ENCODE data around the gene KIF18A. TPM values are rescaled to one million over a fixed set of nuclear protein-coding genes. Genes with fewer than 3 reads are reported as not detected.
"Not testable (repeated sequence)": the region's sequence is repeated elsewhere in the genome, so short reads cannot be mapped to it uniquely, and the experiment has no call there.

The KIF18A gene
- total RNA-seq, 2 experiments from 2014 or later = 36.4 to 42.3 TPM

DNA sequence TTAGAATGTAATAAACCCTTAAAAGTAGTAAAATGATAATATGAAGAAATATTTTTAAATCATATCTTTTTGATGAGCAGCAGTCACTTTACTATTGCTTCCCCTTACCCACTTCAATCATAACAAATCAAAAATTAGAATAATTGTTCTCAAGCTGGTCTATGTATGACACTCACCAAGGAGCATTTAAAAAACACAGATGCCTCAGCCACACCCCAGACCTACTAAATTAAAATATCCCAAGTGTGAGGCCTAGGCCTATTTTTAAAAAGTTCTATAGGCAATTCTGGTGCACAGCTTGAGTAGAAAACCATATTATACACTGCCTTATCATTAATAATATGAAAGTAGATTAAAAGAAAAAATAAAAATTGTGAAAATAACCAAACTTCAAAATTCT, 15.2 kb downstream of the KIF18A start:
- TF ChIP-seq EZH2phosphoT487 (IDR thresholded peaks at IDR 0.05; ENCODE audit: borderline replicate concordance, low read depth, low read length) = no peak
- TF ChIP-seq, protein P1, sequence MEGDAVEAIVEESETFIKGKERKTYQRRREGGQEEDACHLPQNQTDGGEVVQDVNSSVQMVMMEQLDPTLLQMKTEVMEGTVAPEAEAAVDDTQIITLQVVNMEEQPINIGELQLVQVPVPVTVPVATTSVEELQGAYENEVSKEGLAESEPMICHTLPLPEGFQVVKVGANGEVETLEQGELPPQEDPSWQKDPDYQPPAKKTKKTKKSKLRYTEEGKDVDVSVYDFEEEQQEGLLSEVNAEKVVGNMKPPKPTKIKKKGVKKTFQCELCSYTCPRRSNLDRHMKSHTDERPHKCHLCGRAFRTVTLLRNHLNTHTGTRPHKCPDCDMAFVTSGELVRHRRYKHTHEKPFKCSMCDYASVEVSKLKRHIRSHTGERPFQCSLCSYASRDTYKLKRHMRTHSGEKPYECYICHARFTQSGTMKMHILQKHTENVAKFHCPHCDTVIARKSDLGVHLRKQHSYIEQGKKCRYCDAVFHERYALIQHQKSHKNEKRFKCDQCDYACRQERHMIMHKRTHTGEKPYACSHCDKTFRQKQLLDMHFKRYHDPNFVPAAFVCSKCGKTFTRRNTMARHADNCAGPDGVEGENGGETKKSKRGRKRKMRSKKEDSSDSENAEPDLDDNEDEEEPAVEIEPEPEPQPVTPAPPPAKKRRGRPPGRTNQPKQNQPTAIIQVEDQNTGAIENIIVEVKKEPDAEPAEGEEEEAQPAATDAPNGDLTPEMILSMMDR (conservative IDR thresholded peaks at IDR 0.05; ENCODE audit: low read length) = no peak
- Histone ChIP-seq H2AFZ (ENCODE audit: low read length) (no peak overlapping the region), H3K4me3 (ENCODE audit: low read depth, low read length, poor library complexity, severe bottlenecking) (no peak overlapping the region), H3K4me2 (ENCODE audit: low read length) (no peak overlapping the region), H3K79me2 (ENCODE audit: insufficient read depth, low read depth, low read length) (peaks cover 60% of the 10 kb centered on the region), H3K9me3 (ENCODE audit: low read length) (no peaks in the 10 kb centered on the region), H3K36me3 (ENCODE audit: insufficient read depth, low read length) (peaks cover 97% of the 10 kb centered on the region), H3K4me1 (ENCODE audit: insufficient read depth, low read length, poor library complexity, severe bottlenecking) (no peaks in the 10 kb centered on the region), H4K20me1 (ENCODE audit: insufficient read depth, low read length) (peaks cover 10% of the 10 kb centered on the region; the same call in 1 of the 2 replicates), H3K27ac (ENCODE audit: low read depth, low read length, poor library complexity, severe bottlenecking) (no peak overlapping the region), H3K9me2 (ENCODE audit: insufficient read depth, low read length) (no peaks in the 10 kb centered on the region)
- intact Hi-C loops (cut with micrococcal nuclease; ENCODE audit: unreplicated experiment) = no loop called here
- no TSS peak for BruUV-seq (replicated peaks)
- DNase-seq (ENCODE audit: low spot score) = no peak
- POLR2A ChIA-PET = interaction anchor here (4.4 kb wide), 1 partner anchor 14 kb away, joined by 28 read pairs; the partner anchor contains the start of genes KIF18A and METTL15
- CTCF ChIA-PET (ENCODE audit: unreplicated experiment) = no interaction called here

DNA sequence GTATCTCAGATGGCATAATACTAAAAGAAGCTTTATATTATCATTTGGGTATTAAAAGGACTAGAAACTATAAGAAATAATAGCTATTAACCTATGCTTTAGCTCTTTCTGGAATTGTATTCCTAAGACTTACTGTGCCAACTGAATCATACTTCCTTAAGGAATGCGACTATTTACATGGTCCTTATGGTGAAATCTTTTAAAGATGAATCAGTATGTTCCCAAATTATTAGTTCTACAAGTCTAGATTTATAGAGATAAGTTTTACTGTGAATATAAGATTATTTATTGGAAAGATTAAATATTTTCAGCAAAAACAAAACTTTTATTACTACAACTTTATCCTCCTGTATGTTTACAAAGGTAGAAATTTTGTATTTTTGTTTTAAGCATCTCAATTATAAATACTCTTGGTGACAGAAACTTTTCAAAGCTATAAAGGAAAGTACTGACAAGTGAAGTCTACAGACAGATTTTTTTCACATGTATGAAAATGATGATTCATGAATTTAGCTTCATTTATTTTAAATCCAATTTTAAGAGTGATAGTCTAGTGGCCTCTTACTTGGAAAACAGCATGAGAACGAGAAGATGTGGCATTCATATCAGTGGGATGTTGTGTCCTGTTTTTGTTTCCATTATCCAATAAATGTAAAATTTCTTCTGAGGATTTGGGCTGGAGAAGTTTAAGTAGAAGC, 17.8 kb downstream of the KIF18A start:
- H3K4me2 ChIP-seq (ENCODE audit: low read length) = no peak overlapping the region
- H3K4me3 ChIP-seq (ENCODE audit: low read depth, low read length, poor library complexity, severe bottlenecking) = no peak overlapping the region
- intact Hi-C loops (cut with micrococcal nuclease; ENCODE audit: unreplicated experiment) = no loop called here
- peaks cover 95% of the 10 kb centered on the region for H3K36me3 ChIP-seq (ENCODE audit: insufficient read depth, low read length)
- DNase-seq (ENCODE audit: low spot score) = no peak
- POLR2A ChIA-PET = interaction anchor here (0.7 to 4.4 kb wide), 5 partner anchors 10 to 19 kb away, joined by 3 to 28 read pairs (median 4); partner anchors contain the start of genes KIF18A and METTL15
- CTCF ChIA-PET (ENCODE audit: unreplicated experiment) = no interaction called here
- no peak overlapping the region for H3K27ac ChIP-seq (ENCODE audit: low read depth, low read length, poor library complexity, severe bottlenecking)
- H3K79me2 ChIP-seq (ENCODE audit: insufficient read depth, low read depth, low read length) = peaks cover 40% of the 10 kb centered on the region
- no peaks in the 10 kb centered on the region for H3K9me2 ChIP-seq (ENCODE audit: insufficient read depth, low read length)
- BruUV-seq (replicated peaks) = no TSS peak
- no peak overlapping the region for H2AFZ ChIP-seq (ENCODE audit: low read length)
- TF ChIP-seq, protein P1 (conservative IDR thresholded peaks at IDR 0.05; ENCODE audit: low read length) = no peak
- TF ChIP-seq EZH2phosphoT487 (IDR thresholded peaks at IDR 0.05; ENCODE audit: borderline replicate concordance, low read depth, low read length) = no peak
- H3K4me1 ChIP-seq (ENCODE audit: insufficient read depth, low read length, poor library complexity, severe bottlenecking) = peaks cover 7% of the 10 kb centered on the region
- H3K9me3 ChIP-seq (ENCODE audit: low read length) = no peaks in the 10 kb centered on the region
- peaks cover 8% of the 10 kb centered on the region; the same call in 1 of the 2 replicates for H4K20me1 ChIP-seq (ENCODE audit: insufficient read depth, low read length)

DNA sequence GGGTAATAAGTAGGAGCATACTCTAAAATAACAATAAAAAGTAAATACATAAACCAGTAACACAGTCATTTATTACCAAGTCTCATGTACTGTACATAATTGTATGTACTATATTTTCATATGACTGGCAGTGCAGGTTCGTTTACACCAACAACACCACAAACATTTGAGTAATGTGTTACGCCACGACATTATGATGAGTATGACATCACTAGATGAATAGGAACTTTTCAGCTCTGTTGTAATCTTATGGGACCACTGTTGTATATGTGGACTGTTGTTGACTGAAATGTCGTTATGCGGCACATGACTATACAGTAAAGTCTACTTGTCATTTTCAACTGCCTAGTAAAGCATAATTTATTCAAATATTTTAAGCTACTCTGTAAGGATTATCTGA, 18.6 kb downstream of the KIF18A start:
- Histone ChIP-seq H3K9me3 (ENCODE audit: low read length) (no peaks in the 10 kb centered on the region), H3K4me2 (ENCODE audit: low read length) (no peak overlapping the region), H2AFZ (ENCODE audit: low read length) (no peak overlapping the region), H3K4me1 (ENCODE audit: insufficient read depth, low read length, poor library complexity, severe bottlenecking) (peaks cover 7% of the 10 kb centered on the region), H3K9me2 (ENCODE audit: insufficient read depth, low read length) (no peaks in the 10 kb centered on the region), H4K20me1 (ENCODE audit: insufficient read depth, low read length) (no peaks in the 10 kb centered on the region), H3K27ac (ENCODE audit: low read depth, low read length, poor library complexity, severe bottlenecking) (no peak overlapping the region), H3K4me3 (ENCODE audit: low read depth, low read length, poor library complexity, severe bottlenecking) (no peak overlapping the region), H3K79me2 (ENCODE audit: insufficient read depth, low read depth, low read length) (peaks cover 32% of the 10 kb centered on the region), H3K36me3 (ENCODE audit: insufficient read depth, low read length) (peaks cover 95% of the 10 kb centered on the region)
- BruUV-seq (replicated peaks) = no TSS peak
- DNase-seq (ENCODE audit: low spot score) = no peak
- intact Hi-C loops (cut with micrococcal nuclease; ENCODE audit: unreplicated experiment) = no loop called here
- ChIA-PET POLR2A (interaction anchor here (1.0 to 4.4 kb wide), 4 partner anchors 8 to 17 kb away, joined by 3 to 28 read pairs (median 5); partner anchors contain the start of genes KIF18A and METTL15), CTCF (ENCODE audit: unreplicated experiment) (no interaction called here)
- no peak for TF ChIP-seq EZH2phosphoT487 (IDR thresholded peaks at IDR 0.05; ENCODE audit: borderline replicate concordance, low read depth, low read length)
- TF ChIP-seq, protein P1 (conservative IDR thresholded peaks at IDR 0.05; ENCODE audit: low read length) = no peak

DNA sequence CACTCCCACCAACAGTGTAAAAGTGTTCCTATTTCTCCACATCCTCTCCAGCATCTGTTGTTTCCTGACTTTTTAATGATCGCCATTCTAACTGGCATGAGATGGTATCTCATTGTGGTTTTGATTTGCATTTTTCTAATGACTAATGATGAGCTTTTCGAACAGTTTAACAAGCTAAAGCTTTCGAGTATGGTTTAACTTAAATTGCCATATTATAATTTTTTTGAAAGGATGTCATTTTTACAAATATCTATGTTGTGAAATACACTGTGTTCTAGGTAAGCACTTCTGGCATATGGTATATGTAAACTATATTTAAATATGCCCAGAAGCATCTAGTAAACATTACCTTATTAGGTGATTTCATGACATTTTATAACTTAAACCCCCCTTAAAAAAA, 20.3 kb downstream of the KIF18A start:
- DNase-seq (ENCODE audit: low spot score); H4K20me1 ChIP-seq (ENCODE audit: insufficient read depth, low read length); H3K9me3 ChIP-seq (ENCODE audit: low read length); BruUV-seq (replicated peaks); H2AFZ ChIP-seq (ENCODE audit: low read length); H3K9me2 ChIP-seq (ENCODE audit: insufficient read depth, low read length); H3K4me3 ChIP-seq (ENCODE audit: low read depth, low read length, poor library complexity, severe bottlenecking); intact Hi-C loops (cut with micrococcal nuclease; ENCODE audit: unreplicated experiment); H3K27ac ChIP-seq (ENCODE audit: low read depth, low read length, poor library complexity, severe bottlenecking); CTCF ChIA-PET (ENCODE audit: unreplicated experiment); H3K4me1 ChIP-seq (ENCODE audit: insufficient read depth, low read length, poor library complexity, severe bottlenecking); H3K4me2 ChIP-seq (ENCODE audit: low read length): not testable (repeated sequence)
- POLR2A ChIA-PET = interaction anchor here (1.3 to 2.3 kb wide), 2 partner anchors 16 to 20 kb away, joined by 4 to 8 read pairs; partner anchors contain the start of genes KIF18A and METTL15
- Histone ChIP-seq H3K36me3 (ENCODE audit: insufficient read depth, low read length) (peaks cover 95% of the 10 kb centered on the region), H3K79me2 (ENCODE audit: insufficient read depth, low read depth, low read length) (peaks cover 15% of the 10 kb centered on the region; the same call in 1 of the 2 replicates)
